ENCODE measurements around the gene EIF5. TPM values are rescaled to one million over a fixed set of nuclear protein-coding genes. Genes with fewer than 3 reads are reported as not detected.

Gene EIF5
- total and polyA plus RNA-seq, 2 of the 4 experiments (the other 2 are of a cell fraction) = 181 to 241 TPM

DNA sequence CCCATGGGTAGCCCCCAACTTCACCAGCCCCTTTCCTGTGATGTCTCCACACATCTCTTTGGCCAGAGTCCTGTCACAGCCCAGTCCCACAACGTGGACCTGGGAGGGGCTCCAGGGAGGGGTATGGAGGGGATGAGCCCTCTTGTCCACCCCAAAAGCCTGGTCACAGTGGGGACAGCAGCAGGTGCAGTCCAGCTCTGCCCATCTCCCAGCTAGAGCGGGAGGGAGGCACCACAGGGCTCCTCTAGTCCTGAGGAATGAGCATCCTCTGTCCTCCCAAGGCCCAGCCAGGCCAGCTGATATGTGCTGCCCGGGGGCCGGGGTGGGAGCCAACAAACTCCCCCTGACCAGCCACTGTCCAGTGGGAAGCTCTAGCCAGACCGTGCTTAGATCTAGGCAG lies 43.5 kb upstream of the EIF5 start:
- 50% methylated on average over 3 of the region's 5 CpGs; no CpG with 5 or more reads in 1 of the 2 experiments for WGBS, 2 experiments (ENCODE audit: extremely low coverage in 2 of 2, insufficient read length in 1 of 2)
- no peak overlapping the region for H2BK15ac ChIP-seq (ENCODE audit: low read depth, low read length)
- dilution Hi-C loops (cut with HindIII; ENCODE audit: low sequenced_read_pairs, unreplicated experiment) = no loop called here
- H2AFZ ChIP-seq (replicated peaks; ENCODE audit: low read length, poor library complexity) = peak overlapping the region; percentile 11
- no peak for DNase-seq
- H3K27ac ChIP-seq (ENCODE audit: insufficient read depth, low read length) = no peak overlapping the region
- no peak overlapping the region for H3K4me3 ChIP-seq (ENCODE audit: insufficient read depth, low read depth, low read length)
- H3K9me3 ChIP-seq (ENCODE audit: control insufficient read depth, insufficient read depth, low read length) = no peaks in the 10 kb centered on the region
- no peak overlapping the region for H3K9ac ChIP-seq (ENCODE audit: low read depth, low read length)
- intact Hi-C loops (cut with micrococcal nuclease) = no loop called here
- H3K4me2 ChIP-seq (ENCODE audit: low read depth, low read length) = no peak overlapping the region
- 0 out of 2 replicates have a peak, but pooled peaks cover 1% of the 10 kb centered on the region for H3K9me1 ChIP-seq (ENCODE audit: insufficient read depth, low read length)
- H3K4ac ChIP-seq (ENCODE audit: low read depth, low read length) = no peak overlapping the region
- no TSS peak for BruUV-seq (replicated peaks)
- H4K8ac ChIP-seq (ENCODE audit: low read depth in 2 of 2, low read length in 2 of 2) = no peak overlapping the region
- no peak overlapping the region for H2BK5ac ChIP-seq (ENCODE audit: low read depth, low read length, poor library complexity, severe bottlenecking)
- no peak overlapping the region for H2AK9ac ChIP-seq (replicated peaks; ENCODE audit: low read depth, low read length, poor library complexity)
- in situ Hi-C loops (cut with MboI; ENCODE audit: low sequenced_read_pairs) = loop anchor here (5.0 kb wide), 2 partner anchors 103 to 213 kb away; no protein-coding TSS in a partner anchor
- H2AK5ac ChIP-seq (ENCODE audit: low read depth, low read length) = no peak overlapping the region
- H3K79me1 ChIP-seq (ENCODE audit: low read depth in 1 of 2, low read length in 2 of 2) = no peaks in the 10 kb centered on the region
- H3K23ac ChIP-seq (ENCODE audit: low read depth, low read length) = no peak overlapping the region
- H3K36me3 ChIP-seq (ENCODE audit: control insufficient read depth, insufficient read depth, low read length) = no peaks in the 10 kb centered on the region
- H3K14ac ChIP-seq (replicated peaks; ENCODE audit: low read depth, low read length) = no peak overlapping the region
- no peak overlapping the region for H4K5ac ChIP-seq (ENCODE audit: low read depth, low read length)
- peaks cover 53% of the 10 kb centered on the region for H3K27me3 ChIP-seq (ENCODE audit: control insufficient read depth, insufficient read depth, low read length)
- H4K20me1 ChIP-seq (ENCODE audit: insufficient read depth, low read length) = no peaks in the 10 kb centered on the region; the same call in 1 of the 2 replicates
- TF ChIP-seq, protein P1, sequence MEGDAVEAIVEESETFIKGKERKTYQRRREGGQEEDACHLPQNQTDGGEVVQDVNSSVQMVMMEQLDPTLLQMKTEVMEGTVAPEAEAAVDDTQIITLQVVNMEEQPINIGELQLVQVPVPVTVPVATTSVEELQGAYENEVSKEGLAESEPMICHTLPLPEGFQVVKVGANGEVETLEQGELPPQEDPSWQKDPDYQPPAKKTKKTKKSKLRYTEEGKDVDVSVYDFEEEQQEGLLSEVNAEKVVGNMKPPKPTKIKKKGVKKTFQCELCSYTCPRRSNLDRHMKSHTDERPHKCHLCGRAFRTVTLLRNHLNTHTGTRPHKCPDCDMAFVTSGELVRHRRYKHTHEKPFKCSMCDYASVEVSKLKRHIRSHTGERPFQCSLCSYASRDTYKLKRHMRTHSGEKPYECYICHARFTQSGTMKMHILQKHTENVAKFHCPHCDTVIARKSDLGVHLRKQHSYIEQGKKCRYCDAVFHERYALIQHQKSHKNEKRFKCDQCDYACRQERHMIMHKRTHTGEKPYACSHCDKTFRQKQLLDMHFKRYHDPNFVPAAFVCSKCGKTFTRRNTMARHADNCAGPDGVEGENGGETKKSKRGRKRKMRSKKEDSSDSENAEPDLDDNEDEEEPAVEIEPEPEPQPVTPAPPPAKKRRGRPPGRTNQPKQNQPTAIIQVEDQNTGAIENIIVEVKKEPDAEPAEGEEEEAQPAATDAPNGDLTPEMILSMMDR (conservative IDR thresholded peaks at IDR 0.05; ENCODE audit: low read depth, low read length) = no peak
- H3K4me1 ChIP-seq (ENCODE audit: control insufficient read depth, insufficient read depth, low read length) = no peaks in the 10 kb centered on the region
- ChIA-PET POLR2A (ENCODE audit: unreplicated experiment) (no interaction called here), CTCF (interaction anchor here (3.6 kb wide), 1 partner anchor 185 kb away, joined by 23 read pairs; no protein-coding TSS in a partner anchor)
- no peak overlapping the region for H3K56ac ChIP-seq (ENCODE audit: extremely low read depth, insufficient read depth, low read length)
- ATAC-seq (ENCODE audit: low read depth) = no peak
- H2BK120ac ChIP-seq (ENCODE audit: low read depth, low read length) = no peak overlapping the region
- H3K18ac ChIP-seq (ENCODE audit: low read depth, low read length) = no peak overlapping the region
- no peak overlapping the region for H4K91ac ChIP-seq (ENCODE audit: insufficient read depth, low read depth, low read length)
- H2BK20ac ChIP-seq (ENCODE audit: low read depth, low read length) = no peak overlapping the region
